ENCODE data around the gene CRYL1.

- TF ChIP-seq POLR2A (IDR thresholded peaks at IDR 0.05) (no peak), CTCF (IDR thresholded peaks at IDR 0.05) (no peak), POLR2AphosphoS5 (IDR thresholded peaks at IDR 0.05; ENCODE audit: insufficient read depth in 1 of 2, low read depth in 1 of 2) (no peak)
These were observed 4.1 kb downstream of the CRYL1 start for GRCh38 chr13:20521364-20522115.

All from vagina (tissue), 2 donors.